H1 (cell line): ENCODE measurements around the gene CRYBA4. TPM values are rescaled to one million over a fixed set of nuclear protein-coding genes. Genes with fewer than 3 reads are reported as not detected.
A peak's percentile ranks its signal among the peaks of the same experiment; 100 is the strongest.

ENCODE experiments used
- ASH2L ChIP-seq: fragments of 200-600, 300-600 bp; sonication (generic); IDR thresholded peaks from one replicate; pipeline ENCODE4 v1.7.1; 2017; ENCODE audit warnings: low read length
- BACH1 ChIP-seq: IDR thresholded peaks from 2 replicates; pipeline ENCODE4 v1.6.1; 2012; ENCODE audit warnings: low read length, improper control_type of control experiment
- BCL11A ChIP-seq, 2 experiments: IDR thresholded peaks; one replicate each; pipeline ENCODE4 v1.6.1; 2011; ENCODE audit warnings: low read depth in 2 of 2, low read length in 2 of 2, mild to moderate bottlenecking in 2 of 2
- CHD2 ChIP-seq: IDR thresholded peaks from 2 replicates; pipeline ENCODE4 v1.6.1; 2012; ENCODE audit warnings: low read length, improper control_type of control experiment
- E2F6 ChIP-seq: IDR thresholded peaks from 2 replicates; pipeline ENCODE4 v1.6.1; 2012; ENCODE audit warnings: inconsistent platforms
- EZH2 ChIP-seq: fragments of 200-600 bp; sonication (generic); IDR thresholded peaks from 2 replicates; pipeline ENCODE4 v1.7.1; 2012; ENCODE audit warnings: low read depth, mild to moderate bottlenecking, moderate library complexity, low read length, inconsistent platforms; ENCODE audit not compliant: severe bottlenecking
- FOSL1 ChIP-seq: IDR thresholded peaks from 2 replicates; pipeline ENCODE4 v1.6.1; 2011; ENCODE audit warnings: mild to moderate bottlenecking, low read depth, low read length, moderate library complexity; ENCODE audit not compliant: insufficient read depth
- GABPA ChIP-seq: IDR thresholded peaks from 2 replicates; pipeline ENCODE4 v1.6.1; 2011; ENCODE audit warnings: mild to moderate bottlenecking, low read length, moderate library complexity, borderline replicate concordance; ENCODE audit not compliant: insufficient read depth
- HDAC6 ChIP-seq: IDR thresholded peaks from one replicate; pipeline ENCODE4 v1.7.1; 2012; ENCODE audit warnings: low read depth, mild to moderate bottlenecking, inconsistent platforms, low read length, moderate library complexity
- KDM5A ChIP-seq: fragments of 200-600 bp; IDR thresholded peaks from 2 replicates; pipeline ENCODE4 v1.7.1; 2012; ENCODE audit warnings: mild to moderate bottlenecking, low read length, inconsistent platforms, mixed read lengths
- POLR2A ChIP-seq, 2 experiments: IDR thresholded peaks; 1 replicate in 1 of 2; 2 replicates in 1 of 2; pipeline ENCODE4 v1.6.1; 2011; ENCODE audit warnings: low read depth in 2 of 2, low read length in 2 of 2, mild to moderate bottlenecking in 2 of 2; ENCODE audit errors: control extremely low read depth in 1 of 2
- SAP30 ChIP-seq: fragments of 300-600 bp; sonication (generic); IDR thresholded peaks from 2 replicates; pipeline ENCODE4 v1.7.1; 2012; ENCODE audit warnings: low read length, moderate library complexity, mild to moderate bottlenecking, inconsistent platforms; ENCODE audit not compliant: insufficient read depth, insufficient replicate concordance
- SIX5 ChIP-seq: IDR thresholded peaks from 2 replicates; pipeline ENCODE4 v1.6.1; 2011; ENCODE audit warnings: mild to moderate bottlenecking, low read depth, low read length
- SP1 ChIP-seq: IDR thresholded peaks from 2 replicates; pipeline ENCODE4 v1.6.1; 2011; ENCODE audit warnings: low read depth, low read length
- SP2 ChIP-seq: IDR thresholded peaks from 2 replicates; pipeline ENCODE4 v1.6.1; 2012; ENCODE audit warnings: mild to moderate bottlenecking, low read length, inconsistent platforms
- SP4 ChIP-seq: IDR thresholded peaks from 2 replicates; pipeline ENCODE4 v1.6.1; 2012; ENCODE audit warnings: low read length, inconsistent platforms
- SUZ12 ChIP-seq: fragments of 200-600 bp; sonication (generic); IDR thresholded peaks from 2 replicates; pipeline ENCODE4 v1.6.1; 2012; ENCODE audit warnings: mild to moderate bottlenecking, inconsistent platforms, low read length, moderate library complexity, mixed read lengths
- TEAD4 ChIP-seq: IDR thresholded peaks from 2 replicates; pipeline ENCODE4 v1.6.1; 2012; ENCODE audit warnings: low read depth, low read length, inconsistent platforms, mixed read lengths
- USF2 ChIP-seq: IDR thresholded peaks from 2 replicates; pipeline ENCODE4 v1.6.1; 2011; ENCODE audit warnings: low read length, improper control_type of control experiment
- polyA plus RNA-seq, 7 experiments: library from polyadenylated mRNA; depleted of rRNA in 3 of 7; stranded (reverse) in 5 of 7; unstranded in 2 of 7; fragments of >200 nt in 5 of 7; fragments of 200-250 nt in 2 of 7; gene quantifications; 1 replicate in 5 of 7; 2 replicates in 1 of 7; 4 replicates in 1 of 7; pipeline versions ENCODE4 v1.2.1 to v1.2.3, GENCODE V29; 2011 to 2013; ENCODE audit warnings: missing spikeins in 2 of 7, mixed read lengths in 2 of 7
- total RNA-seq: library from RNA; stranded (reverse); fragmentation: NEBNext Ultra II Directional; extraction: Animal tissue kit (Norgen Biotek cat#: 25700); gene quantifications from 2 replicates; pipeline ENCODE4 v1.2.1, GENCODE V29; 2021
- TF ChIP-seq, protein P1 (sequence below), 3 experiments: IDR thresholded peaks; 1 replicate in 2 of 3; 2 replicates in 1 of 3; pipeline versions ENCODE4 v1.5.1 to v1.6.1; 2011; ENCODE audit warnings: low read length in 3 of 3, mild to moderate bottlenecking in 3 of 3, inconsistent platforms in 2 of 3, low read depth in 1 of 3, moderate library complexity in 1 of 3; ENCODE audit not compliant: insufficient read depth in 1 of 3; ENCODE audit errors: control extremely low read depth in 1 of 3

The CRYBA4 gene
- total and polyA plus RNA-seq, 2 of the 8 experiments (the other 6 are each of a cell fraction or from before 2014, with no cell fraction given) = 0.67 to 3.1 TPM

GRCh38 chr22:26672590-26673468, 51.1 kb downstream of the CRYBA4 start (continued):
- TF ChIP-seq SP2 (no peak), E2F6 (0 out of 2 replicates have a peak, but pooled peaks have one; percentile 13), BACH1 (no peak; the same call in 1 of the 2 replicates), SIX5 (no peak), GABPA (peak; percentile 93), SAP30 (peak; percentile 31), BCL11A (IDR thresholded peaks at IDR 0.05; ENCODE audit: low read depth in 2 of 2, low read length in 2 of 2) (no peak), EZH2 (no peak), POLR2A (IDR thresholded peaks at IDR 0.05; ENCODE audit: control extremely low read depth in 1 of 2, low read depth in 2 of 2, low read length in 2 of 2) (peak; percentile 75 to 85), TEAD4 (peak; percentile 52; the same call in 1 of the 2 replicates), ASH2L (peak; percentile 69), SUZ12 (no peak), SP4 (peak; percentile 57; the same call in 1 of the 2 replicates), HDAC6 (no peak), KDM5A (no peak), FOSL1 (no peak), USF2 (peak; percentile 22; the same call in 1 of the 2 replicates), CHD2 (no peak), SP1 (0 out of 2 replicates have a peak, but pooled peaks have one; percentile 4)
- TF ChIP-seq, protein P1, sequence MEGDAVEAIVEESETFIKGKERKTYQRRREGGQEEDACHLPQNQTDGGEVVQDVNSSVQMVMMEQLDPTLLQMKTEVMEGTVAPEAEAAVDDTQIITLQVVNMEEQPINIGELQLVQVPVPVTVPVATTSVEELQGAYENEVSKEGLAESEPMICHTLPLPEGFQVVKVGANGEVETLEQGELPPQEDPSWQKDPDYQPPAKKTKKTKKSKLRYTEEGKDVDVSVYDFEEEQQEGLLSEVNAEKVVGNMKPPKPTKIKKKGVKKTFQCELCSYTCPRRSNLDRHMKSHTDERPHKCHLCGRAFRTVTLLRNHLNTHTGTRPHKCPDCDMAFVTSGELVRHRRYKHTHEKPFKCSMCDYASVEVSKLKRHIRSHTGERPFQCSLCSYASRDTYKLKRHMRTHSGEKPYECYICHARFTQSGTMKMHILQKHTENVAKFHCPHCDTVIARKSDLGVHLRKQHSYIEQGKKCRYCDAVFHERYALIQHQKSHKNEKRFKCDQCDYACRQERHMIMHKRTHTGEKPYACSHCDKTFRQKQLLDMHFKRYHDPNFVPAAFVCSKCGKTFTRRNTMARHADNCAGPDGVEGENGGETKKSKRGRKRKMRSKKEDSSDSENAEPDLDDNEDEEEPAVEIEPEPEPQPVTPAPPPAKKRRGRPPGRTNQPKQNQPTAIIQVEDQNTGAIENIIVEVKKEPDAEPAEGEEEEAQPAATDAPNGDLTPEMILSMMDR (IDR thresholded peaks at IDR 0.05; ENCODE audit: control extremely low read depth in 1 of 3, insufficient read depth in 1 of 3, low read depth in 1 of 3, low read length in 3 of 3) = peak; percentile 51 to 76 (median 68)
